Natural killer cell (primary cell): ENCODE data around the gene P3H3. TPM values are rescaled to one million over a fixed set of nuclear protein-coding genes. Genes with fewer than 3 reads are reported as not detected.
A peak's percentile ranks its signal among the peaks of the same experiment; 100 is the strongest.

Source experiments
- ATAC-seq, 3 donors: fragments of 150-1000 bp in 2 of 3; fragments of 200-7000 bp in 1 of 3; cut with Tn5 transposase; 1 replicate in 1 of 3; 2 replicates in 2 of 3; pipeline ENCODE4 v1.10.0; 2021; ENCODE audit warnings: mild to moderate bottlenecking in 2 of 3, moderate library complexity in 2 of 3
- DNase-seq, 2 donors: peaks; one replicate each; pipeline versions ENCODE4 v3.0.0 to v3.0.0-alpha.2; 2013 to 2021; ENCODE audit warnings: mixed read lengths in 1 of 2
- H3K27ac ChIP-seq: one replicate; pipeline ENCODE4 v1.5.1; 2013; ENCODE audit warnings: mild to moderate bottlenecking, low read length
- H3K27me3 ChIP-seq: one replicate; pipeline ENCODE4 v1.6.1; 2013; ENCODE audit warnings: low read length; ENCODE audit not compliant: control insufficient read depth, insufficient read depth
- H3K36me3 ChIP-seq: one replicate; pipeline ENCODE4 v1.6.1; 2013; ENCODE audit warnings: low read length; ENCODE audit not compliant: control insufficient read depth, insufficient read depth
- H3K4me1 ChIP-seq: one replicate; pipeline ENCODE4 v1.6.1; 2013; ENCODE audit warnings: low read length; ENCODE audit not compliant: control insufficient read depth, insufficient read depth
- H3K4me3 ChIP-seq: one replicate; pipeline ENCODE4 v1.5.1; 2013; ENCODE audit warnings: low read length
- H3K9me3 ChIP-seq: one replicate; pipeline ENCODE4 v1.6.1; 2013; ENCODE audit warnings: low read length; ENCODE audit not compliant: control insufficient read depth, insufficient read depth
- H3K27ac Mint-ChIP-seq, 2 donors: one replicate each; pipeline ENCODE4 v1.8.0; 2022; ENCODE audit warnings: mild to moderate bottlenecking in 2 of 2, mixed read lengths in 2 of 2, moderate library complexity in 1 of 2
- H3K27me3 Mint-ChIP-seq, 2 donors: one replicate each; pipeline ENCODE4 v1.8.0; 2022; ENCODE audit warnings: low read depth in 2 of 2, mixed read lengths in 2 of 2
- H3K36me3 Mint-ChIP-seq: one replicate; pipeline ENCODE4 v1.8.0; 2022; ENCODE audit warnings: mixed read lengths
- H3K4me1 Mint-ChIP-seq, 2 donors: one replicate each; pipeline ENCODE4 v1.8.0; 2022; ENCODE audit warnings: mixed read lengths in 2 of 2
- H3K4me3 Mint-ChIP-seq: one replicate; pipeline ENCODE4 v1.8.0; 2022; ENCODE audit warnings: mild to moderate bottlenecking, moderate library complexity, mixed read lengths
- H3K9me3 Mint-ChIP-seq, 2 donors: one replicate each; pipeline ENCODE4 v1.8.0; 2022; ENCODE audit warnings: mixed read lengths in 2 of 2
- CTCF ChIP-seq: fragments of 200-600 bp; IDR thresholded peaks from one replicate; pipeline ENCODE4 v1.8.0; 2022; ENCODE audit warnings: antibody characterized with exemption
- WGBS: methylation state at CpG from one replicate; pipeline ENCODE4 v1.1.7; 2013; ENCODE audit warnings: missing lambda C conversion rate; ENCODE audit not compliant: insufficient coverage; 5-methylcytosine and 5-hydroxymethylcytosine counted together
- intact Hi-C: fragments of 100-400 bp; cut with micrococcal nuclease; formaldehyde crosslinking; loops from one replicate; pipeline ENCODE4 v1.14.2; 2022
- total RNA-seq, 4 donors: library from RNA; stranded (reverse); fragments of 120-200 nt in 1 of 4; gene quantifications; one replicate each; pipeline versions ENCODE4 v1.2.3 to v1.2.4, GENCODE V29; 2013 to 2022

The P3H3 gene
- total RNA-seq, 3 donors from 2014 or later (not counting 1 experiment from before 2014, with no cell fraction given): 0.72 to 1.8 TPM; not detected in 1

DNA sequence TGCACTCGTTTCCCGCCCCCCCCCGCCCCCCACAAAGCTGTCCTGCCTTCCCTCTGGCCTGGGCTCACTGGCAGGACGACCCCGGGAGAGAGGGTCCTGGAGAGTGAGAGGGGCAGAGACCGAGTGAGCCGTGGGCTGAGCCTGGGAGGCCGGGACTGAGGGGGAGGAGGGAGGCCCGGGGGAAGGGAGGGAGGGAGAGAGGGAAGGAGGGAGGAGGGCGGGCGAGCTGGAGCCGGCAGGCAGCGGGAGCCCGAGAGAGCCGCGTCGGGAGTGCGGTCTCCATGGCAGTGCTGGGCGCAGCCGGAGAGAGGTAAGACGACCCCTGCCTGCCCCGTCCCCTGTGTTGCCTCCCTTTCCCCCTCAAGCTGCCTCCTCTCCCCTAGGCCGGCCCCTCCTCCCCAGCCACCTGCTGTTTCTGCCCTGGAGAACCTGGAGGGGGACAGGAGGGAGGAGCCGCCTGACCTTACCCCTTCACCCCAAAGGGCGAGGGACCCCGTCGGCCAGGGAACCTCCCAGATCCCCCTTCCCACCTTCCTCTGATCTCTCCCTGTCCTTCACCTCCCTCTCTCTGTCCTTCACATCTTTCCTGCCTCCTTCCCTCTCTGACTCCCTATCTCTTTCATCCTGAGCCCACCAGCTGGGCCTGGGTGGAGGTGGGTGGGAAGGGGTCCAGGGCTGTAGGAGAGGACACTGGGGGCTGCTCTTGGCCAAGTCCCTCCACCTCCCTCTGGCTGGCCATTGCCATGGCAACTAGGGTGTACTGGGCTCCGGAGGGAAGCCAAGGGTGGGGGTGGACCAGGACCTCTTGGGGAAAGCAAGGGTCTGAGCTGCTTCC lies 6.4 kb upstream of the P3H3 start, which contains the start of gene GPR162:
Gene GPR162 (plus strand): TSS at position 231 of the 835 bp plus-strand sequence. CDS start 2,078 bp downstream, outside the sequence.
- Mint-ChIP-seq H3K27ac (no peak within 1 kb of the TSS), H3K4me1 (peaks cover 0 to 15% of the 10 kb centered on the region in 2 donors), H3K36me3 (no peaks in the 10 kb centered on the region), H3K9me3 (no peaks in the 10 kb centered on the region), H3K4me3 (peak within 1 kb of the TSS; percentile 39), H3K27me3 (peaks cover 36 to 54% of the 10 kb centered on the region in 2 donors)
- intact Hi-C loops: no loop called here
- 2% methylated on average over 25 of the region's 28 CpGs for WGBS
- peaks cover 14% of the 10 kb centered on the region for H3K4me1 ChIP-seq
- peak in 1 of 2 donors; percentile 33 for DNase-seq
- H3K36me3 ChIP-seq: no peaks in the 10 kb centered on the region
- no peaks in the 10 kb centered on the region for H3K9me3 ChIP-seq
- H3K4me3 ChIP-seq: no peak within 1 kb of the TSS
- no peak for ATAC-seq
- no peak for TF ChIP-seq CTCF
- peaks cover 28% of the 10 kb centered on the region for H3K27me3 ChIP-seq
- no peak within 1 kb of the TSS for H3K27ac ChIP-seq

DNA sequence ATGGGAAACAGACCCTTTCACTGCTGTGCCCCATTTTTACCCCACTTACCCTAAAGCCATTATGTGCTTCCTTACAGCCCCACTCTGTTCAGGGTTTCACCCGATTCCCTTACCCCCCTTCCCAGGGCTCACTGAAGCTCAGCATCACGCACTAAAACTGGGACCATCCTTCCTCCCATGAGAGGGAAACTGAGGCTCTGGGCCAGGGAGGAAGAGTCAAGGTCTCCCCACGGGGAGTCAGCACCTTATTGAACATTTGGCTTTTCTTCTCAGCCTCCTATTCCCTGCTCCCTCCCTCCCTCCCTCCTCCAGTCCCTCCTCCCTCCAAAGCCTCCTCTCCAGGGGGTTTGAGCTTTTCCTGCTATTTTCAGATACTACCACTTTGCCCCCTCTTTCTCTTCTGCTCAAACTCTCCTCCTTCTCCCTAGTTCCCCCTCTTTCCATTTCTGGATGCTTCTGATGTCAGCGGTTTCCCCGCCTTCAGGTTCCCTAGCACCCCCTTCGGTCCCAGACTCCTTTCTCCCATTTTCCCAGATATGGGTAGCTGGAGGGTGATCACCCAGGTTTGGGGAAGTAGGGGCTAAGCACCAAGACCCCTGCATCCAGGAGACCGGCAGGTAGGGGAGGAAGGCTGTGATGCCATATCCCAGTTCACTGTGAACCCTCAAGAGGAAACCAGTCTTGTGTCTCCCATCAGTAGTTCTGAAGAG lies 5.6 kb upstream of the P3H3 start:
- Mint-ChIP-seq H3K27me3 (peaks cover 44 to 61% of the 10 kb centered on the region in 2 donors), H3K4me1 (peaks cover 5 to 21% of the 10 kb centered on the region in 2 donors), H3K36me3 (no peaks in the 10 kb centered on the region), H3K4me3 (no peak overlapping the region), H3K27ac (no peak overlapping the region), H3K9me3 (no peaks in the 10 kb centered on the region)
- Histone ChIP-seq H3K36me3 (no peaks in the 10 kb centered on the region), H3K4me3 (no peak overlapping the region), H3K9me3 (no peaks in the 10 kb centered on the region), H3K27me3 (peaks cover 36% of the 10 kb centered on the region), H3K4me1 (peaks cover 14% of the 10 kb centered on the region), H3K27ac (no peak overlapping the region)
- DNase-seq (no peak), ATAC-seq (no peak)
- intact Hi-C loops: no loop called here
- WGBS: 77% methylated on average over 5 of the region's 7 CpGs
- TF ChIP-seq CTCF: no peak

DNA sequence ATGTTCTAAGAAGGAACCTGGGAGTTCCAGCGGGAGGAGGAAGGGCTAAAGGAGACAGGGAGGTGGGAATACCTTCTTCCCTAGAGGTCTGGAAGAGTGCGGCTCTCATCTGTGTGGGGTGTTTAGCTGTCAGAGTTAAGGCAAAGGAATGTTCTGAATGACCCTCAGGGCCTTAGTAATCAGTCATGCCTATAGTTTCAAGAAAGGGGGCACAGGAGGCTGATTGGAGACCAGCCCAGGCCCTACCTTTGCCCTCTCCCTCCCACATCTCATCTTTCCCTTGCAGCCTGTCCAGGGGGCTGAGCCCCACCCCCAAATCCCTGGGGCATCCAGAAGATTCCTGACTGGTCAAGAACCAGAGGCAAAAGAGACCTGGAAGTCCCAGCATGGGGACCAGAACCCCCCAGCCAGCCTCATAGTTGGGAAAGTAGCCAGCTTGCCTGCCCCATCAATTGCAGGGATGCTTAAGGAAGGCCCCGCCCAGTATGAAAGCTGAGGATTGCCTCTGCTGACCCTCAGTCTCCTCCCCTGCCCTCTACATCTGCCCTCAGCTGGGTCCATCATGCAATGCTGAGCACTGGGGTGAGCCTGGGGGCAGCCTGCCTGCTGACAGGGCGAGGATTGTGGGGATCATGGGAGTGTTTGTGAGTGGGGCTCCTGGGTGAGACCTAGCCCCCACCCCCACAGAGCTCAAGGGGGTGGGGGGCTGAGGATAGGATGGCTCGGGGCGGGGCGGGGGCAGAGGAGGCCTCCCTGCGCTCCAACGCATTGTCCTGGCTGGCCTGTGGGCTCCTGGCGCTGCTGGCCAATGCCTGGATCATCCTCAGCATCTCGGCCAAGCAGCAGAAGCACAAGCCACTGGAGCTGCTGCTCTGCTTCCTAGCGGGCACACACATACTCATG lies 4.8 kb upstream of the P3H3 start:
- no peak for DNase-seq
- no peak for ATAC-seq
- 82% methylated on average over 12 of the region's 12 CpGs for WGBS
- TF ChIP-seq CTCF: no peak
- no peak overlapping the region for H3K4me3 Mint-ChIP-seq
- Histone ChIP-seq H3K36me3 (no peaks in the 10 kb centered on the region), H3K4me3 (no peak overlapping the region), H3K27ac (no peak overlapping the region), H3K9me3 (no peaks in the 10 kb centered on the region), H3K27me3 (peaks cover 40% of the 10 kb centered on the region), H3K4me1 (peaks cover 20% of the 10 kb centered on the region)
- no peak overlapping the region for H3K27ac Mint-ChIP-seq
- H3K4me1 Mint-ChIP-seq: peaks cover 11 to 28% of the 10 kb centered on the region in 2 donors
- no peaks in the 10 kb centered on the region for H3K36me3 Mint-ChIP-seq
- H3K9me3 Mint-ChIP-seq: no peaks in the 10 kb centered on the region
- intact Hi-C loops: no loop called here
- H3K27me3 Mint-ChIP-seq: peaks cover 50 to 62% of the 10 kb centered on the region in 2 donors
